ENCODE data around the gene GRIK1. TPM values are rescaled to one million over a fixed set of nuclear protein-coding genes. Genes with fewer than 3 reads are reported as not detected.

GRIK1 gene
- polyA plus RNA-seq, 3 donors = not detected

GRCh38 chr21:29669416-29669815, 270.4 kb downstream of the GRIK1 start:
- Mint-ChIP-seq H3K4me1 (peaks cover 24% of the 10 kb centered on the region), H3K27me3 (ENCODE audit: low read depth in 3 of 3) (no peaks in the 10 kb centered on the region), H3K4me3 (no peak overlapping the region), H3K9me3 (peaks cover 0 to 4% (median 0%) of the 10 kb centered on the region in 7 donors), H3K27ac (no peak overlapping the region), H3K36me3 (peaks cover 0 to 7% of the 10 kb centered on the region in 2 donors)
- Histone ChIP-seq H3K27me3 (ENCODE audit: control insufficient read depth in 2 of 2, insufficient read depth in 2 of 2, low read length in 2 of 2) (no peaks in the 10 kb centered on the region), H4K20me1 (ENCODE audit: insufficient read depth, low read length) (no peaks in the 10 kb centered on the region), H3K27ac (ENCODE audit: low read depth in 1 of 2, low read length in 2 of 2) (no peak overlapping the region), H3K9ac (ENCODE audit: insufficient read depth, low read length, poor library complexity, severe bottlenecking) (no peak overlapping the region), H3K4me1 (ENCODE audit: control insufficient read depth in 1 of 2, insufficient read depth in 2 of 2, low read length in 2 of 2) (peaks cover 18 to 23% of the 10 kb centered on the region in 2 donors), H3K79me2 (ENCODE audit: insufficient read depth, low read length) (no peaks in the 10 kb centered on the region), H2AFZ (ENCODE audit: insufficient read depth, low read depth, low read length, poor library complexity, severe bottlenecking) (no peak overlapping the region), H3K4me2 (replicated peaks; ENCODE audit: extremely low read depth, low read length, poor library complexity, severe bottlenecking) (no peak overlapping the region), H3K36me3 (replicated peaks in 1 of 2; ENCODE audit: control insufficient read depth in 1 of 2, insufficient read depth in 2 of 2, low read length in 2 of 2) (no peaks in the 10 kb centered on the region), H3K9me3 (replicated peaks in 1 of 2; ENCODE audit: control insufficient read depth in 1 of 2, insufficient read depth in 1 of 2, low read length in 2 of 2) (no peaks in the 10 kb centered on the region), H3K4me3 (replicated peaks in 1 of 3; ENCODE audit: low read depth in 2 of 3, low read length in 3 of 3) (no peak overlapping the region)
- TF ChIP-seq, protein P1, sequence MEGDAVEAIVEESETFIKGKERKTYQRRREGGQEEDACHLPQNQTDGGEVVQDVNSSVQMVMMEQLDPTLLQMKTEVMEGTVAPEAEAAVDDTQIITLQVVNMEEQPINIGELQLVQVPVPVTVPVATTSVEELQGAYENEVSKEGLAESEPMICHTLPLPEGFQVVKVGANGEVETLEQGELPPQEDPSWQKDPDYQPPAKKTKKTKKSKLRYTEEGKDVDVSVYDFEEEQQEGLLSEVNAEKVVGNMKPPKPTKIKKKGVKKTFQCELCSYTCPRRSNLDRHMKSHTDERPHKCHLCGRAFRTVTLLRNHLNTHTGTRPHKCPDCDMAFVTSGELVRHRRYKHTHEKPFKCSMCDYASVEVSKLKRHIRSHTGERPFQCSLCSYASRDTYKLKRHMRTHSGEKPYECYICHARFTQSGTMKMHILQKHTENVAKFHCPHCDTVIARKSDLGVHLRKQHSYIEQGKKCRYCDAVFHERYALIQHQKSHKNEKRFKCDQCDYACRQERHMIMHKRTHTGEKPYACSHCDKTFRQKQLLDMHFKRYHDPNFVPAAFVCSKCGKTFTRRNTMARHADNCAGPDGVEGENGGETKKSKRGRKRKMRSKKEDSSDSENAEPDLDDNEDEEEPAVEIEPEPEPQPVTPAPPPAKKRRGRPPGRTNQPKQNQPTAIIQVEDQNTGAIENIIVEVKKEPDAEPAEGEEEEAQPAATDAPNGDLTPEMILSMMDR (IDR thresholded peaks at IDR 0.05) = no peak
- intact Hi-C loops (cut with micrococcal nuclease) = no loop called here
- 100% methylated on average over 1 of the region's 2 CpGs for WGBS (ENCODE audit: insufficient coverage)
- DNase-seq = no peak

DNA sequence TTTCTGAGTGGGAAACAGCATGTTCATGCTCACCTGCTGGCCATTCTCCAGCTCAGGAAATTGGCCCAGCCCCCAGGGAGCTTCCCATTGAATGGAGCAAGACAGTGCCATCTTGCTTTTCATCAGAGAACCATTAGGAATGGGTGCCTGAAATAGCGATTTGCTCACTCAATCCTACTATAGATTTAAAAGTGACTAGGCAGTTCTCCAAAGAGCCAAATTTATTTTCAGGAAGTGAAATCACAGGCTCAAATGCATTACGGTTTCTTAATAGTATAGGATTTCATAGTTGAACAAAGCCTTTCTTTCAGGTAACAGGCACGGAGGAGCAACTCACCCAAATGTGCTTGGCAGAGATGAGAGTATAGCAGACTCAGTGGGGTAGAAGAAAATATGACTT, 272.1 kb downstream of the GRIK1 start:
- no peaks in the 10 kb centered on the region for H3K79me2 ChIP-seq (ENCODE audit: insufficient read depth, low read length)
- H3K4me2 ChIP-seq (replicated peaks; ENCODE audit: extremely low read depth, low read length, poor library complexity, severe bottlenecking) = peak overlapping the region; percentile 48
- 0% methylated on average over 1 of the region's 3 CpGs for WGBS (ENCODE audit: insufficient coverage)
- peaks cover 18 to 24% of the 10 kb centered on the region in 2 donors for H3K4me1 ChIP-seq (ENCODE audit: control insufficient read depth in 1 of 2, insufficient read depth in 2 of 2, low read length in 2 of 2)
- H3K9me3 ChIP-seq (replicated peaks in 1 of 2; ENCODE audit: control insufficient read depth in 1 of 2, insufficient read depth in 1 of 2, low read length in 2 of 2) = no peaks in the 10 kb centered on the region
- H3K36me3 ChIP-seq (replicated peaks in 1 of 2; ENCODE audit: control insufficient read depth in 1 of 2, insufficient read depth in 2 of 2, low read length in 2 of 2) = no peaks in the 10 kb centered on the region
- no peak overlapping the region for H3K9ac ChIP-seq (ENCODE audit: insufficient read depth, low read length, poor library complexity, severe bottlenecking)
- no peaks in the 10 kb centered on the region for H4K20me1 ChIP-seq (ENCODE audit: insufficient read depth, low read length)
- Mint-ChIP-seq H3K4me3 (peak overlapping the region; percentile 28 to 70), H3K27ac (peak overlapping the region; percentile 47 to 86 (median 74)), H3K4me1 (peaks cover 23% of the 10 kb centered on the region), H3K27me3 (ENCODE audit: low read depth in 3 of 3) (no peaks in the 10 kb centered on the region), H3K36me3 (peaks cover 0 to 7% of the 10 kb centered on the region in 2 donors), H3K9me3 (no peaks in the 10 kb centered on the region)
- DNase-seq = peak; percentile 29 to 72 (median 51)
- H3K27me3 ChIP-seq (ENCODE audit: control insufficient read depth in 2 of 2, insufficient read depth in 2 of 2, low read length in 2 of 2) = no peaks in the 10 kb centered on the region
- TF ChIP-seq, protein P1 (IDR thresholded peaks at IDR 0.05) = no peak
- peak overlapping the region; percentile 27 to 41 for H3K27ac ChIP-seq (ENCODE audit: low read depth in 1 of 2, low read length in 2 of 2)
- intact Hi-C loops (cut with micrococcal nuclease) = no loop called here
- H3K4me3 ChIP-seq (replicated peaks in 1 of 3; ENCODE audit: low read depth in 2 of 3, low read length in 3 of 3) = peak overlapping the region in 1 of 3 experiments; percentile 6
- H2AFZ ChIP-seq (ENCODE audit: insufficient read depth, low read depth, low read length, poor library complexity, severe bottlenecking) = peak overlapping the region; percentile 18
